ENCODE measurements around the gene ELK3.

Gene ELK3

GRCh38 chr12:96189781-96190180 lies 4.4 kb upstream of the ELK3 start:
- Histone ChIP-seq H3K4me3 (ENCODE audit: low read depth, low read length) (no peak overlapping the region), H3K9me3 (ENCODE audit: severe bottlenecking) (no peaks in the 10 kb centered on the region), H3K36me3 (no peaks in the 10 kb centered on the region), H3K27me3 (ENCODE audit: insufficient read depth, low read depth, severe bottlenecking) (no peaks in the 10 kb centered on the region), H3K27ac (no peak overlapping the region)
- no peak for DNase-seq
- TF ChIP-seq, protein P1, sequence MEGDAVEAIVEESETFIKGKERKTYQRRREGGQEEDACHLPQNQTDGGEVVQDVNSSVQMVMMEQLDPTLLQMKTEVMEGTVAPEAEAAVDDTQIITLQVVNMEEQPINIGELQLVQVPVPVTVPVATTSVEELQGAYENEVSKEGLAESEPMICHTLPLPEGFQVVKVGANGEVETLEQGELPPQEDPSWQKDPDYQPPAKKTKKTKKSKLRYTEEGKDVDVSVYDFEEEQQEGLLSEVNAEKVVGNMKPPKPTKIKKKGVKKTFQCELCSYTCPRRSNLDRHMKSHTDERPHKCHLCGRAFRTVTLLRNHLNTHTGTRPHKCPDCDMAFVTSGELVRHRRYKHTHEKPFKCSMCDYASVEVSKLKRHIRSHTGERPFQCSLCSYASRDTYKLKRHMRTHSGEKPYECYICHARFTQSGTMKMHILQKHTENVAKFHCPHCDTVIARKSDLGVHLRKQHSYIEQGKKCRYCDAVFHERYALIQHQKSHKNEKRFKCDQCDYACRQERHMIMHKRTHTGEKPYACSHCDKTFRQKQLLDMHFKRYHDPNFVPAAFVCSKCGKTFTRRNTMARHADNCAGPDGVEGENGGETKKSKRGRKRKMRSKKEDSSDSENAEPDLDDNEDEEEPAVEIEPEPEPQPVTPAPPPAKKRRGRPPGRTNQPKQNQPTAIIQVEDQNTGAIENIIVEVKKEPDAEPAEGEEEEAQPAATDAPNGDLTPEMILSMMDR (IDR thresholded peaks at IDR 0.05; ENCODE audit: low read depth, low read length), result no peak

GRCh38 chr12:96190413-96191108 lies 3.6 kb upstream of the ELK3 start:
- TF ChIP-seq, protein P1 (IDR thresholded peaks at IDR 0.05; ENCODE audit: low read depth, low read length), result no peak
- no peak overlapping the region for H3K4me3 ChIP-seq (ENCODE audit: low read depth, low read length)

DNA sequence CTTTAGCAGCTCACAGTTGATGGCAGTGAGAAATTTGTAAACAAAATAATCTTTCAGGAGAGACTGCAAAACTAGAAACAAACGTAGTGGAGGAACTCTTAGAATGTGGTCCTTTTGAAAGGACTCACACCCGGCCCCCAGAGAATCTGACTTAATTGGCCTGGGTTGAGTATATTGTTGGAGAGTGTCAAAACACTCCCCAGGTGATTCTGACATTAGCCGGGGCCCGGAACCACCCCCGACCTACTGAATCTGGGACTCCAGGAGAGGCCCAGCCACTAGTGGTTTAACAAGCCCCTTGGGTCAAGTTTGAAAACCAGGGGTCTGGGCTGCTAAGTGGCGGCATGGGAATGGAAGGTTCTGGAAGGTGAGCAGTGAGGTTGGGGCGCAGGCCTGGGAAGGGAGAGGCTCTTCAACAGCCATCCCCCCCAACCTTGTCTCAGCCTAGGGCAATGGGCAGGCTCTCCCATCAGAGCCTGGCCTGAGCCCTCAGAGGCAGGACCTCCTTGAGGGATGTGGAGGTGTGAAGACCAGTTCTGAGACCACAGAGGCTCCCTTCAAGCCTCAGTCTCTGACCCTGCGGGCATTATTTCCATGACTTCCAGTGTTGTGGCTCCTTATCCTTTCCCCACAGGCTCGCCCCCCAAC lies 1.1 kb upstream of the ELK3 start:
- TF ChIP-seq, protein P1 (IDR thresholded peaks at IDR 0.05; ENCODE audit: low read depth, low read length), result no peak
- no peaks in the 10 kb centered on the region for H3K36me3 ChIP-seq
- no peak overlapping the region for H3K27ac ChIP-seq
- H3K4me3 ChIP-seq (ENCODE audit: low read depth, low read length), result no peak overlapping the region
- H3K9me3 ChIP-seq (ENCODE audit: severe bottlenecking), result no peaks in the 10 kb centered on the region
- no peaks in the 10 kb centered on the region for H3K27me3 ChIP-seq (ENCODE audit: insufficient read depth, low read depth, severe bottlenecking)
- no peak for DNase-seq

More at GRCh38 chr12:96190413-96191108, 3.6 kb upstream of the ELK3 start:
- H3K9me3 ChIP-seq (ENCODE audit: severe bottlenecking), result no peaks in the 10 kb centered on the region
- no peaks in the 10 kb centered on the region for H3K27me3 ChIP-seq (ENCODE audit: insufficient read depth, low read depth, severe bottlenecking)
- no peak overlapping the region for H3K27ac ChIP-seq
- H3K36me3 ChIP-seq, result no peaks in the 10 kb centered on the region
- DNase-seq, result no peak

DNA sequence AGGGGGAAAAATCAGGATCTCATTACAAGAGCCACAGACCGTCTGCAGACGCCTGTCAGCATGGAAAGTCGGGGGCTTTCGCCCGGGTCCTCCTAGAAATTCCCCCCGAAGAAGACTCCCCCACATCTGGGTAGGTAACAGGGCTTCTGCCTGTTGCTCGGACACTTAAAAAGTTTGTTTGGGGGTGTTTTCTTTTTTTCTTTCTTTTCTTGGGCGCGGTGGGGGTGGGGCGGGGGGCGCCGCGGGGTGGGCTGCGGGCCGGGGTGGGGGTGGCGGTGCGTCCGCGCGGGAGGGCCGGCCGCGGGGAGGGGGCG lies 358 bp downstream of the ELK3 start:
- TF ChIP-seq, protein P1 (IDR thresholded peaks at IDR 0.05; ENCODE audit: low read depth, low read length), result no peak
- Histone ChIP-seq H3K9me3 (ENCODE audit: severe bottlenecking) (no peaks in the 10 kb centered on the region), H3K4me3 (ENCODE audit: low read depth, low read length) (peak overlapping the region; percentile 77), H3K36me3 (no peaks in the 10 kb centered on the region), H3K27me3 (ENCODE audit: insufficient read depth, low read depth, severe bottlenecking) (no peaks in the 10 kb centered on the region), H3K27ac (no peak overlapping the region)
- DNase-seq, result no peak

DNA sequence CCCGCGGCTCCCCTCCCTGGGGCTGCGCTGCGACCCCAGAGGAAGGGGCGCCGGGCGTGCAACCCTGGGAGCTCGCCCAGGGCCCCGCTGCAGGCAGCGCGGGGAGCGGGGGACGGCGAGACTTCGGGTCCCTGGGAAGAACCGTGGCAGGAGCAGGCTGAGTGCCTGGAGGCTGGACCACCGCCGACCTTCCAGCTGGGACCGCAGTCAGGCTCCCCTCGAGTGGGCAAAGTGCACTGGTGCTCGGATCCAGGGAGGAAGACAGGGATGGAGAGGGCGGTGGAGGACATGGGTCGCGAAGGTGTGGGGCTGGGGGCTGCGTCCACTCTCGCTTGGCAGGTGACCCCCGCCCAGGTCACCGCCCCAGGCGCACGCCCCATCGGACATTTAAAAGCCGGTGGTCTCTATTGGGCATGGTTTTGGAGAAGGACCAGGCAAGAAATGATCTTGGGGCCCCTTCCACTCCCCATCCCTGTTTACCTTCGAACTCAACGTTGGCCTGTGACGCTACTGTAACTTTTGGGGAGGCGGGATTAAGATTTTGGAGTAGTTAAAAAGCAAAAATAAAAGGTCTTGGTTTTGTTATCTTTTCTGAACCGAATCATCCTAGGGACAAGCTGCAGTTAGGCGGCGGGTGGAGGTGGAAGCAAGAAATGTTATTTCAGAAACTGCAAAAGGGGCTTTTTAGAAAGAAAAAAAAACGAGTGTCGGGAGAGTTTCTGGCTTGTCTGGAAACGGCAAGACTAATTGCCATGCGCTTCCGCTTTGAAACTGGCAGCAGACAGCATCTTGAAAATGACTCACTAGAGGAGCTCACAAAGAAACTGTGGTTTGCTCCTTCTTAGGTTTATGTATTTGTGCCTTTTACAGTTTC lies 1.0 kb downstream of the ELK3 start:
- DNase-seq, result no peak

More for the DNA sequence above, 1.0 kb downstream of the ELK3 start:
- TF ChIP-seq, protein P1 (IDR thresholded peaks at IDR 0.05; ENCODE audit: low read depth, low read length), result no peak
- H3K27ac ChIP-seq, result no peak overlapping the region
- no peaks in the 10 kb centered on the region for H3K27me3 ChIP-seq (ENCODE audit: insufficient read depth, low read depth, severe bottlenecking)
- H3K4me3 ChIP-seq (ENCODE audit: low read depth, low read length), result peak overlapping the region; percentile 73
- H3K9me3 ChIP-seq (ENCODE audit: severe bottlenecking), result no peaks in the 10 kb centered on the region
- no peaks in the 10 kb centered on the region for H3K36me3 ChIP-seq
